Measurements from ENCODE around the gene SLC1A2. TPM values are rescaled to one million over a fixed set of nuclear protein-coding genes. Genes with fewer than 3 reads are reported as not detected.

The SLC1A2 gene
- total RNA-seq, 2 donors from 2014 or later: 7.1 to 13.5 TPM

DNA sequence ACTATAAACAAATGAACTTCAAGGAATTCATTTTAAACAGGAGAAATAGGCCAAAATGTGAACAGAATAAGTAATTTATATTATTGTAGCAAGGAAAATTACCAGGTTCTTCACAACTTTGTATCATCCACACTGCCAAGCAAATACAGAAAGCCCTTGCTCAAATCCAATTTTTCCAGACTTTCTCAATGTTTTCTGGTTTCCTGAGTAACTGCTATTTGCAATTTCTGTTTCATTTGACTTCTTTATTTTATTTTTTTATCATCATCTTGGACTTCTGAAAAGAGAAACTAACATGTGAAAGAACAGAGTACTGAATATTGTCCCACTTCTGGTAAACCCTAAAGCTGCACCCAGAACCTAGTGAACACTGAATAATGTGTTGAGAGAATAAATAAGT is 61.0 kb downstream of the SLC1A2 start:
- H3K36me3 Mint-ChIP-seq (ENCODE audit: low read depth): no peaks in the 10 kb centered on the region
- H3K9me3 ChIP-seq (ENCODE audit: control insufficient read depth, low read length): no peaks in the 10 kb centered on the region
- DNase-seq: no peak
- H3K27me3 Mint-ChIP-seq (ENCODE audit: insufficient read depth): peaks cover 4% of the 10 kb centered on the region
- H3K4me1 Mint-ChIP-seq: no peaks in the 10 kb centered on the region
- H3K36me3 ChIP-seq (ENCODE audit: control insufficient read depth, insufficient read depth, low read length): no peaks in the 10 kb centered on the region
- TF ChIP-seq, protein P1, sequence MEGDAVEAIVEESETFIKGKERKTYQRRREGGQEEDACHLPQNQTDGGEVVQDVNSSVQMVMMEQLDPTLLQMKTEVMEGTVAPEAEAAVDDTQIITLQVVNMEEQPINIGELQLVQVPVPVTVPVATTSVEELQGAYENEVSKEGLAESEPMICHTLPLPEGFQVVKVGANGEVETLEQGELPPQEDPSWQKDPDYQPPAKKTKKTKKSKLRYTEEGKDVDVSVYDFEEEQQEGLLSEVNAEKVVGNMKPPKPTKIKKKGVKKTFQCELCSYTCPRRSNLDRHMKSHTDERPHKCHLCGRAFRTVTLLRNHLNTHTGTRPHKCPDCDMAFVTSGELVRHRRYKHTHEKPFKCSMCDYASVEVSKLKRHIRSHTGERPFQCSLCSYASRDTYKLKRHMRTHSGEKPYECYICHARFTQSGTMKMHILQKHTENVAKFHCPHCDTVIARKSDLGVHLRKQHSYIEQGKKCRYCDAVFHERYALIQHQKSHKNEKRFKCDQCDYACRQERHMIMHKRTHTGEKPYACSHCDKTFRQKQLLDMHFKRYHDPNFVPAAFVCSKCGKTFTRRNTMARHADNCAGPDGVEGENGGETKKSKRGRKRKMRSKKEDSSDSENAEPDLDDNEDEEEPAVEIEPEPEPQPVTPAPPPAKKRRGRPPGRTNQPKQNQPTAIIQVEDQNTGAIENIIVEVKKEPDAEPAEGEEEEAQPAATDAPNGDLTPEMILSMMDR (conservative IDR thresholded peaks at IDR 0.05): no peak
- H3K27ac ChIP-seq (ENCODE audit: low read depth, low read length): no peak overlapping the region
- no peaks in the 10 kb centered on the region for H3K4me1 ChIP-seq (ENCODE audit: control insufficient read depth, insufficient read depth, low read length)
- H3K27ac Mint-ChIP-seq: no peak overlapping the region
- H3K9ac ChIP-seq (ENCODE audit: extremely low read depth, low read length, poor library complexity, severe bottlenecking): no peak overlapping the region
- H3K4me3 Mint-ChIP-seq: no peak overlapping the region
- H3K4me3 ChIP-seq (ENCODE audit: low read length): no peak overlapping the region
- H3K9me3 Mint-ChIP-seq: no peaks in the 10 kb centered on the region
- no peaks in the 10 kb centered on the region for H3K27me3 ChIP-seq (ENCODE audit: control insufficient read depth, insufficient read depth, low read length, poor library complexity, severe bottlenecking)

DNA sequence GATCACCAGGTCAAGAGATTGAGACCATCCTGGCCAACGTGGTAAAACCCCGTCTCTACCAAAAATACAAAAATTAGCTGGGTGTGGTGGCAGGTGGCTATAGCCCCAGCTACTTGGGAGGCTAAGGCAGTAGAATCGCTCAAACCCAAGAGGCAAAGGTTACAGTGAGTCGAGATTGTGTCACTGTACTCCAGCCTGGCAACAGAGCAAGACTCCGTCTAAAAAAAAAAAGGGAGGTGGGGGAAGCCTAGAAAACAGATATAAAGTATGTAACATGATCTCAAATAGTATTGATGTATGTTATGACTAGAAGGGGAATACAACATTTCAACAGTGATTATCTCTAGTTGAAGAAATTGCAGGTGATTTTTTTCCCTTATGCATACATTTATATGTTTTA is 61.4 kb downstream of the SLC1A2 start:
- Mint-ChIP-seq H3K9me3 (no peaks in the 10 kb centered on the region), H3K36me3 (ENCODE audit: low read depth) (no peaks in the 10 kb centered on the region), H3K27me3 (ENCODE audit: insufficient read depth) (peaks cover 6% of the 10 kb centered on the region), H3K27ac (no peak overlapping the region), H3K4me1 (no peaks in the 10 kb centered on the region), H3K4me3 (no peak overlapping the region)
- Histone ChIP-seq H3K27ac (ENCODE audit: low read depth, low read length) (no peak overlapping the region), H3K9me3 (ENCODE audit: control insufficient read depth, low read length) (no peaks in the 10 kb centered on the region), H3K36me3 (ENCODE audit: control insufficient read depth, insufficient read depth, low read length) (no peaks in the 10 kb centered on the region), H3K4me3 (ENCODE audit: low read length) (no peak overlapping the region), H3K4me1 (ENCODE audit: control insufficient read depth, insufficient read depth, low read length) (no peaks in the 10 kb centered on the region), H3K9ac (ENCODE audit: extremely low read depth, low read length, poor library complexity, severe bottlenecking) (no peak overlapping the region), H3K27me3 (ENCODE audit: control insufficient read depth, insufficient read depth, low read length, poor library complexity, severe bottlenecking) (no peaks in the 10 kb centered on the region)
- WGBS, 2 experiments (ENCODE audit: insufficient coverage in 1 of 2, insufficient read length in 1 of 2): 94 to 100% methylated on average over 3 to 5 of the region's 5 CpGs
- no peak for DNase-seq
- TF ChIP-seq, protein P1 (conservative IDR thresholded peaks at IDR 0.05): no peak

DNA sequence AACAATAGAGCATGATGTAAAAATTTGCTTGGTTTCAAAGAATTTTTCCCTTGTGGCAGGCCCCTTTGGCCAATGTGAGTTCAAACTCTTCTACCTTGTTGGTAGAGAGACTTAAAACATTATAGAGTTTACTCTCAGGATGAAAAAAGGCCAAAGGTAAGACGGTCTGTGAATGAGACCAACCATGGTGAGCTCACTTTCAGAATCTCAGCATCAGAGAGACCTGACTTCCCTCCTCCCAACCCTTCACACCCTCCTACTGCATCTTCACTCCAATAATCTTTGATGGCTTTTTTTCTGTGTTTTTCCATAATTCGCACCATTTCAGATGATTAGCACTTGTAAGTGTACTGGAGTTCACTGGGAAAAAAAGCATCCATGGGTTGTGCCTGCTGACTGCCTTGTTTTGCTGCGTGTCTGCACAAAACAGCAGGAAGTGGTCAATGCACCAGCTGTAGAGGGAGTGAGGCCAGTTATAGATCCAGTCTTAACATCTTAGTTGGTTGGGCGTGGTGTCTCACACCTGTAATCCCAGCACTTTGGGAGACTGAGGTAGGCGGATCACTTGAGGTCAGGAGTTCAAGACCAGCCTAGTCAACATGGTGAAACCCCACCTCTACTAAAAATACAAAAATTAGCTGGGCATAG is 64.1 kb downstream of the SLC1A2 start:
- no peaks in the 10 kb centered on the region for H3K27me3 ChIP-seq (ENCODE audit: control insufficient read depth, insufficient read depth, low read length, poor library complexity, severe bottlenecking)
- no peak overlapping the region for H3K4me3 ChIP-seq (ENCODE audit: low read length)
- H3K36me3 Mint-ChIP-seq (ENCODE audit: low read depth): no peaks in the 10 kb centered on the region
- H3K4me1 Mint-ChIP-seq: no peaks in the 10 kb centered on the region
- WGBS, 2 experiments (ENCODE audit: insufficient coverage in 1 of 2, insufficient read length in 1 of 2): 90 to 94% methylated on average over 4 to 5 of the region's 5 CpGs
- no peaks in the 10 kb centered on the region for H3K4me1 ChIP-seq (ENCODE audit: control insufficient read depth, insufficient read depth, low read length)
- no peaks in the 10 kb centered on the region for H3K36me3 ChIP-seq (ENCODE audit: control insufficient read depth, insufficient read depth, low read length)
- no peak overlapping the region for H3K27ac Mint-ChIP-seq
- no peak overlapping the region for H3K9ac ChIP-seq (ENCODE audit: extremely low read depth, low read length, poor library complexity, severe bottlenecking)
- DNase-seq: no peak
- TF ChIP-seq, protein P1 (conservative IDR thresholded peaks at IDR 0.05): no peak
- no peaks in the 10 kb centered on the region for H3K9me3 Mint-ChIP-seq
- H3K27me3 Mint-ChIP-seq (ENCODE audit: insufficient read depth): peaks cover 13% of the 10 kb centered on the region
- no peak overlapping the region for H3K27ac ChIP-seq (ENCODE audit: low read depth, low read length)
- H3K9me3 ChIP-seq (ENCODE audit: control insufficient read depth, low read length): no peaks in the 10 kb centered on the region
- H3K4me3 Mint-ChIP-seq: no peak overlapping the region
